HepG2 (cell line): ENCODE results near the gene CCT6A. TPM values are rescaled to one million over a fixed set of nuclear protein-coding genes. Genes with fewer than 3 reads are reported as not detected.

Experiments used
- CREB1 ChIP-seq, 2 experiments: fragments of 450-650 bp in 1 of 2; IDR thresholded peaks; 2 replicates each; pipeline ENCODE4 v1.6.1; 2016 to 2017; ENCODE audit warnings: control low read depth in 1 of 2, mild to moderate bottlenecking in 1 of 2, missing compliant biosample characterization in 1 of 2, missing genetic modification characterization in 1 of 2
- DMAP1 ChIP-seq: IDR thresholded peaks from 2 replicates; pipeline ENCODE4 v1.6.1; 2016
- ERF ChIP-seq: IDR thresholded peaks from 2 replicates; pipeline ENCODE4 v1.6.1; 2018; ENCODE audit warnings: missing biosample characterization, missing genetic modification reagents
- FOXP1 ChIP-seq, 2 experiments: fragments of 450-650 bp in 1 of 2; IDR thresholded peaks; 2 replicates each; pipeline ENCODE4 v1.6.1; 2017 to 2018; ENCODE audit warnings: antibody characterized with exemption in 1 of 2
- KLF15 ChIP-seq: sonication (generic); formaldehyde crosslinking; IDR thresholded peaks from 2 replicates; pipeline ENCODE4 v1.8.1; 2023; ENCODE audit warnings: borderline replicate concordance, mild to moderate bottlenecking, inconsistent platforms, missing genetic modification reagents, mixed read lengths
- KMT2A ChIP-seq: sonication (generic); formaldehyde crosslinking; IDR thresholded peaks from 2 replicates; pipeline ENCODE4 v1.4.0; 2020; ENCODE audit warnings: missing genetic modification reagents
- MAFK ChIP-seq, 2 experiments: IDR thresholded peaks in 1 of 2; conservative IDR thresholded peaks in 1 of 2; 2 replicates each; pipeline ENCODE4 v1.6.1; 2011; ENCODE audit warnings: improper control_type of control experiment in 2 of 2, low read length in 2 of 2
- MXI1 ChIP-seq: IDR thresholded peaks from 3 replicates; pipeline ENCODE4 v1.6.1; 2012; ENCODE audit warnings: low read depth, low read length, inconsistent platforms, borderline replicate concordance
- NCOR1 ChIP-seq: fragments of 200-600 bp; sonication (generic); IDR thresholded peaks from 2 replicates; pipeline ENCODE4 v1.7.0; 2017; ENCODE audit warnings: antibody characterized with exemption, low read length, borderline replicate concordance
- PPARG ChIP-seq: conservative IDR thresholded peaks from 2 replicates; pipeline ENCODE4 v1.6.1; 2016; ENCODE audit warnings: missing biosample characterization, missing genetic modification reagents
- ZBTB20 ChIP-seq: sonication (generic); formaldehyde crosslinking; IDR thresholded peaks from 2 replicates; pipeline ENCODE4 v1.8.1; 2023; ENCODE audit warnings: missing genetic modification reagents, low read depth, mild to moderate bottlenecking, borderline replicate concordance
- ZBTB42 ChIP-seq: sonication (generic); formaldehyde crosslinking; IDR thresholded peaks from 2 replicates; pipeline ENCODE4 v1.5.0; 2020; ENCODE audit warnings: mild to moderate bottlenecking, missing genetic modification reagents
- ZFP36 ChIP-seq: fragments of 150-350 bp; IDR thresholded peaks from 2 replicates; pipeline ENCODE4 v1.6.1; 2018; ENCODE audit warnings: borderline replicate concordance, low read length, low read depth; ENCODE audit not compliant: partially characterized antibody
- ZNF382 ChIP-seq: sonication (generic); formaldehyde crosslinking; IDR thresholded peaks from 2 replicates; pipeline ENCODE4 v1.5.0; 2020; ENCODE audit warnings: missing genetic modification reagents, mild to moderate bottlenecking, borderline replicate concordance
- ZNF678 ChIP-seq: sonication (generic); formaldehyde crosslinking; IDR thresholded peaks from 2 replicates; pipeline ENCODE4 v1.4.0; 2020; ENCODE audit warnings: mild to moderate bottlenecking, missing genetic modification reagents
- ZNF761 ChIP-seq: sonication (generic); formaldehyde crosslinking; conservative IDR thresholded peaks from 2 replicates; pipeline ENCODE4 v1.4.0; 2020; ENCODE audit warnings: mild to moderate bottlenecking, missing genetic modification reagents
- ZNF816 ChIP-seq: sonication (generic); formaldehyde crosslinking; IDR thresholded peaks from 2 replicates; pipeline ENCODE4 v1.8.0; 2022; ENCODE audit warnings: missing genetic modification reagents, mild to moderate bottlenecking, borderline replicate concordance
- ZNF850 ChIP-seq: sonication (generic); formaldehyde crosslinking; conservative IDR thresholded peaks from 2 replicates; pipeline ENCODE4 v1.9.0; 2021; ENCODE audit warnings: mild to moderate bottlenecking, missing genetic modification reagents
- polyA plus RNA-seq, 8 experiments: library from polyadenylated mRNA; depleted of rRNA in 3 of 8; stranded (reverse) in 7 of 8; unstranded in 1 of 8; fragments of >200 nt; fragmentation: Illumina TruSeq in 4 of 8; extraction: Trizol in 4 of 8; gene quantifications; 2 replicates each; pipeline versions ENCODE4 v1.2.1 to v1.2.3, GENCODE V29; 2011 to 2016; ENCODE audit warnings: low read depth in 4 of 8, missing spikeins in 1 of 8, mixed read lengths in 1 of 8; ENCODE audit not compliant: insufficient read depth in 1 of 8
- total RNA-seq, 5 experiments: library from RNA; depleted of rRNA; stranded (reverse); fragments of >200 nt; fragmentation: Illumina TruSeq; extraction: Trizol; gene quantifications; 2 replicates each; pipeline ENCODE4 v1.2.3, GENCODE V29; 2016; ENCODE audit warnings: low read depth in 1 of 5
- TF ChIP-seq, protein P1 (sequence below): IDR thresholded peaks from 2 replicates; pipeline ENCODE4 v1.6.1; 2016; ENCODE audit warnings: missing compliant biosample characterization, missing genetic modification reagents, borderline replicate concordance
- TF ChIP-seq, protein P2 (sequence below): sonication (generic); formaldehyde crosslinking; IDR thresholded peaks from 2 replicates; pipeline ENCODE4 v1.4.0; 2020; ENCODE audit warnings: missing genetic modification reagents
- TF ChIP-seq, protein P3 (sequence below): sonication (generic); formaldehyde crosslinking; IDR thresholded peaks from 2 replicates; pipeline ENCODE4 v1.5.1; 2020; ENCODE audit warnings: missing genetic modification reagents, mild to moderate bottlenecking, borderline replicate concordance

CCT6A gene
- total and polyA plus RNA-seq, 2 of the 13 experiments (the other 11 are each of a cell fraction or from before 2014, with no cell fraction given): 219 to 292 TPM

DNA sequence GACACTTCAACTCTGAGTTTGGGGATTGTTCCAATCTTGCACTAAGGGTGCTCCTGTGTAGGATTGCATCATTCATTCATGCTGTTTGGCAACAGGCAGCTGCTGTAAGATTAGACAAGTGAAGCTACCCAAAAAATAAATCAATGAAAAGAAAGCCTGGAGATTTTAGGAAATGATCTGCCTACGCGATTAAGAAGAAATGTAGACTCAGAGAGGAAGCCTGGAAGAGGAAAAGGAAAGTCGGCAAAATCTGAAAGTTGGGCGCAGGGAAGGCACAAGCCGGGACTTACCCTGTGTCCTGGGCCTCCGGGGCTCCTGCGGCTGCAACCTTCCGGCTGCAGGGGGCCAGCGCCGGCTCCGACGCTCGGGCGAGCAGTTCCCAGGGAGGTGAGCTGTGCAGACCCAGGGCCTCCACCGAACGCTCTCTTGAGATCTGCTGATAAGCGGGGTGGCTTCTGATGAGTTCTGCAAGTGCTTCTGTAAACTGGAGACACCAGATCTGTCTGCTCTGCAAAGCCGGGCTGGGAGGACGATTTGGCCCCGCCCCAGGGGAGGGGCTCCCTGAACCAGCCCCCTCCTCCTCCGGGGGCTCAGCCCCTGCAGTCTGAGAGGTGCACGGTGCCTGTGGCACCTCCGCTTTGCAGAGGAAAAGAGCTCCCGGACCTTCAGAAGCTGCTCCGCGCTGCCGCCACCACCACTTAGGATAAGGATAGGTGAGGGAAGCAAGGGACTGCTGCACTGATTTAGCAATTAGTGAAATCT is 17.7 kb upstream of the CCT6A start (continued):
- TF ChIP-seq, protein P1, sequence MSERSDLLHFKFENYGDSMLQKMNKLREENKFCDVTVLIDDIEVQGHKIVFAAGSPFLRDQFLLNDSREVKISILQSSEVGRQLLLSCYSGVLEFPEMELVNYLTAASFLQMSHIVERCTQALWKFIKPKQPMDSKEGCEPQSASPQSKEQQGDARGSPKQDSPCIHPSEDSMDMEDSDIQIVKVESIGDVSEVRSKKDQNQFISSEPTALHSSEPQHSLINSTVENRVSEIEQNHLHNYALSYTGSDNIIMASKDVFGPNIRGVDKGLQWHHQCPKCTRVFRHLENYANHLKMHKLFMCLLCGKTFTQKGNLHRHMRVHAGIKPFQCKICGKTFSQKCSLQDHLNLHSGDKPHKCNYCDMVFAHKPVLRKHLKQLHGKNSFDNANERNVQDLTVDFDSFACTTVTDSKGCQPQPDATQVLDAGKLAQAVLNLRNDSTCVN: no peak
- no peak for TF ChIP-seq ZFP36
- no peak for TF ChIP-seq PPARG
- no peak for TF ChIP-seq ZBTB42 (CRISPR knock-in tag)
- no peak for TF ChIP-seq FOXP1 (IDR thresholded peaks at IDR 0.05)
- TF ChIP-seq FOXP1 (CRISPR knock-in tag; IDR thresholded peaks at IDR 0.05): 0 out of 2 replicates have a peak, but pooled peaks have one; percentile 37
- peak; percentile 15; the same call in 1 of the 2 replicates for TF ChIP-seq NCOR1
- no peak for TF ChIP-seq ZNF850
- no peak for TF ChIP-seq ZBTB20 (CRISPR knock-in tag)
- no peak for TF ChIP-seq ZNF678 (CRISPR knock-in tag)
- TF ChIP-seq, protein P2, sequence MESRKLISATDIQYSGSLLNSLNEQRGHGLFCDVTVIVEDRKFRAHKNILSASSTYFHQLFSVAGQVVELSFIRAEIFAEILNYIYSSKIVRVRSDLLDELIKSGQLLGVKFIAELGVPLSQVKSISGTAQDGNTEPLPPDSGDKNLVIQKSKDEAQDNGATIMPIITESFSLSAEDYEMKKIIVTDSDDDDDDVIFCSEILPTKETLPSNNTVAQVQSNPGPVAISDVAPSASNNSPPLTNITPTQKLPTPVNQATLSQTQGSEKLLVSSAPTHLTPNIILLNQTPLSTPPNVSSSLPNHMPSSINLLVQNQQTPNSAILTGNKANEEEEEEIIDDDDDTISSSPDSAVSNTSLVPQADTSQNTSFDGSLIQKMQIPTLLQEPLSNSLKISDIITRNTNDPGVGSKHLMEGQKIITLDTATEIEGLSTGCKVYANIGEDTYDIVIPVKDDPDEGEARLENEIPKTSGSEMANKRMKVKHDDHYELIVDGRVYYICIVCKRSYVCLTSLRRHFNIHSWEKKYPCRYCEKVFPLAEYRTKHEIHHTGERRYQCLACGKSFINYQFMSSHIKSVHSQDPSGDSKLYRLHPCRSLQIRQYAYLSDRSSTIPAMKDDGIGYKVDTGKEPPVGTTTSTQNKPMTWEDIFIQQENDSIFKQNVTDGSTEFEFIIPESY (CRISPR knock-in tag): no peak
- no peak for TF ChIP-seq CREB1 (IDR thresholded peaks at IDR 0.05)
- TF ChIP-seq CREB1 (CRISPR knock-in tag; IDR thresholded peaks at IDR 0.05): no peak
- no peak for TF ChIP-seq ZNF382
- no peak; the same call in 1 of the 2 replicates for TF ChIP-seq ZNF816 (CRISPR knock-in tag)
- TF ChIP-seq DMAP1 (CRISPR knock-in tag): 0 out of 2 replicates have a peak, but pooled peaks have one; percentile 60
- TF ChIP-seq, protein P3, sequence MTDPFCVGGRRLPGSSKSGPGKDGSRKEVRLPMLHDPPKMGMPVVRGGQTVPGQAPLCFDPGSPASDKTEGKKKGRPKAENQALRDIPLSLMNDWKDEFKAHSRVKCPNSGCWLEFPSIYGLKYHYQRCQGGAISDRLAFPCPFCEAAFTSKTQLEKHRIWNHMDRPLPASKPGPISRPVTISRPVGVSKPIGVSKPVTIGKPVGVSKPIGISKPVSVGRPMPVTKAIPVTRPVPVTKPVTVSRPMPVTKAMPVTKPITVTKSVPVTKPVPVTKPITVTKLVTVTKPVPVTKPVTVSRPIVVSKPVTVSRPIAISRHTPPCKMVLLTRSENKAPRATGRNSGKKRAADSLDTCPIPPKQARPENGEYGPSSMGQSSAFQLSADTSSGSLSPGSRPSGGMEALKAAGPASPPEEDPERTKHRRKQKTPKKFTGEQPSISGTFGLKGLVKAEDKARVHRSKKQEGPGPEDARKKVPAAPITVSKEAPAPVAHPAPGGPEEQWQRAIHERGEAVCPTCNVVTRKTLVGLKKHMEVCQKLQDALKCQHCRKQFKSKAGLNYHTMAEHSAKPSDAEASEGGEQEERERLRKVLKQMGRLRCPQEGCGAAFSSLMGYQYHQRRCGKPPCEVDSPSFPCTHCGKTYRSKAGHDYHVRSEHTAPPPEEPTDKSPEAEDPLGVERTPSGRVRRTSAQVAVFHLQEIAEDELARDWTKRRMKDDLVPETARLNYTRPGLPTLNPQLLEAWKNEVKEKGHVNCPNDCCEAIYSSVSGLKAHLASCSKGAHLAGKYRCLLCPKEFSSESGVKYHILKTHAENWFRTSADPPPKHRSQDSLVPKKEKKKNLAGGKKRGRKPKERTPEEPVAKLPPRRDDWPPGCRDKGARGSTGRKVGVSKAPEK (CRISPR knock-in tag): no peak
- TF ChIP-seq KLF15 (CRISPR knock-in tag): no peak
- TF ChIP-seq KMT2A: peak; percentile 86
- TF ChIP-seq ERF: peak; percentile 85; the same call in 1 of the 2 replicates
- peak; percentile 47; the same call in 1 of the 3 replicates for TF ChIP-seq MXI1
- TF ChIP-seq MAFK (conservative IDR thresholded peaks at IDR 0.05 in 1 of 2, IDR thresholded peaks at IDR 0.05 in 1 of 2; ENCODE audit: low read length in 2 of 2): no peak; a peak in 1 of 4 replicates
- TF ChIP-seq ZNF761 (CRISPR knock-in tag): 0 out of 2 replicates have a peak, but pooled peaks have one; percentile 13
